ENCODE results near the gene LMF1.

The LMF1 gene

DNA sequence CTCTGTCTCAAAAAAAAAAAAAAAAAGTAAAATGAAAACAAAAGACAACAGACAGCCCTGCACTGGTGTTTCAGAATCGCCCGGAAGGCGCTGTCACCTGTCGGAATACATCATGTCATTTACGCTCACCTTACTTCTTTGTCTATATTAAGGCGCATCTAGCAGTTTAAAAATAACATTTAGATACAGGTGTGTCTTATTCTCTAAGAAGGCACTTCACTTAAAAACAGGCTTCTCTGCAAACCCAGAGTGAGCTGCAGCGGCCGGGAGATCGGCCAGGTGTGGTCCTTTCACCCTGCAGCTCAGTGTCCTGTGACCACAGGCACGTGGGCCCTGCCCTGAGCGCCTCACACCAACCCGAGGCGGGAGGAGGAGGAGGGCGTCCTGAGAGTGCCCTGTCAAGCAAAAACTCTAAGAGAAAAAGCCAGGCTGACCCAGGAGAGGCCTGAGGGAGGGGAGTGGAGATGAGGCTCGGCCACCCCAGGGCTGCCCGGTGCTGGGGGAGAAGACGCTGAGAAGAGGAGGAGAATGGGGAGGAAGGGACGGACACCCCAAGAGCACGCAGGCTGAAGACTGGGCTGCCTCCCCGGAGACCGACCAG is 3.3 kb upstream of the LMF1 start:
- no peak for DNase-seq (ENCODE audit: low read depth)
- H3K4me3 ChIP-seq (ENCODE audit: low read depth, low read length): no peak overlapping the region
- TF ChIP-seq, protein P1, sequence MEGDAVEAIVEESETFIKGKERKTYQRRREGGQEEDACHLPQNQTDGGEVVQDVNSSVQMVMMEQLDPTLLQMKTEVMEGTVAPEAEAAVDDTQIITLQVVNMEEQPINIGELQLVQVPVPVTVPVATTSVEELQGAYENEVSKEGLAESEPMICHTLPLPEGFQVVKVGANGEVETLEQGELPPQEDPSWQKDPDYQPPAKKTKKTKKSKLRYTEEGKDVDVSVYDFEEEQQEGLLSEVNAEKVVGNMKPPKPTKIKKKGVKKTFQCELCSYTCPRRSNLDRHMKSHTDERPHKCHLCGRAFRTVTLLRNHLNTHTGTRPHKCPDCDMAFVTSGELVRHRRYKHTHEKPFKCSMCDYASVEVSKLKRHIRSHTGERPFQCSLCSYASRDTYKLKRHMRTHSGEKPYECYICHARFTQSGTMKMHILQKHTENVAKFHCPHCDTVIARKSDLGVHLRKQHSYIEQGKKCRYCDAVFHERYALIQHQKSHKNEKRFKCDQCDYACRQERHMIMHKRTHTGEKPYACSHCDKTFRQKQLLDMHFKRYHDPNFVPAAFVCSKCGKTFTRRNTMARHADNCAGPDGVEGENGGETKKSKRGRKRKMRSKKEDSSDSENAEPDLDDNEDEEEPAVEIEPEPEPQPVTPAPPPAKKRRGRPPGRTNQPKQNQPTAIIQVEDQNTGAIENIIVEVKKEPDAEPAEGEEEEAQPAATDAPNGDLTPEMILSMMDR (IDR thresholded peaks at IDR 0.05; ENCODE audit: low read depth, low read length): no peak
- TF ChIP-seq, protein P2, sequence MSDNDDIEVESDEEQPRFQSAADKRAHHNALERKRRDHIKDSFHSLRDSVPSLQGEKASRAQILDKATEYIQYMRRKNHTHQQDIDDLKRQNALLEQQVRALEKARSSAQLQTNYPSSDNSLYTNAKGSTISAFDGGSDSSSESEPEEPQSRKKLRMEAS (IDR thresholded peaks at IDR 0.05; ENCODE audit: low read depth, low read length): no peak
- no peak for TF ChIP-seq MYC (IDR thresholded peaks at IDR 0.05; ENCODE audit: low read depth, low read length)
- TF ChIP-seq POLR2A (IDR thresholded peaks at IDR 0.05; ENCODE audit: extremely low read depth, insufficient read length): no peak

DNA sequence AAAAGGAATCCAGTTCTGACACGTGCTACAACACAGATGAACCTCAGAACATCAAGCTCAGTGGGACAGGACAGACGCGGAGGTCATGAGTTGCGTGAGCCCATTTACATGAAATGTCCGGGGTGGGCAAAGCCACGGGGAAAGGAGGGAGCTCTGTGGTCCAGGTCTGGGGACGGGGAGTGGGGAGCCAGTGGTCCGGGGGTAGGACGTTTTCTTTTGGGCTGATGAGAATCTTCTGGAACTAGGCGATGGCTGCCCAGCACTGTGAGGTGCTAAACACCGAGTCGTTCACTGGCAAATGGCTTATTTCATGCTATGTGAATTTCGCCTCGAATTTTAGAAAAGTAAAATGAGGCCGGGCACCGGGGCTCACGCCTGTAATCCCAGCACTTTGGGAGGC is 2.6 kb upstream of the LMF1 start:
- DNase-seq (ENCODE audit: low read depth): no peak
- no peak overlapping the region for H3K4me3 ChIP-seq (ENCODE audit: low read depth, low read length)
- TF ChIP-seq, protein P1 (IDR thresholded peaks at IDR 0.05; ENCODE audit: low read depth, low read length): no peak
- TF ChIP-seq POLR2A (IDR thresholded peaks at IDR 0.05; ENCODE audit: extremely low read depth, insufficient read length): no peak
- TF ChIP-seq, protein P2 (IDR thresholded peaks at IDR 0.05; ENCODE audit: low read depth, low read length): no peak
- no peak for TF ChIP-seq MYC (IDR thresholded peaks at IDR 0.05; ENCODE audit: low read depth, low read length)

DNA sequence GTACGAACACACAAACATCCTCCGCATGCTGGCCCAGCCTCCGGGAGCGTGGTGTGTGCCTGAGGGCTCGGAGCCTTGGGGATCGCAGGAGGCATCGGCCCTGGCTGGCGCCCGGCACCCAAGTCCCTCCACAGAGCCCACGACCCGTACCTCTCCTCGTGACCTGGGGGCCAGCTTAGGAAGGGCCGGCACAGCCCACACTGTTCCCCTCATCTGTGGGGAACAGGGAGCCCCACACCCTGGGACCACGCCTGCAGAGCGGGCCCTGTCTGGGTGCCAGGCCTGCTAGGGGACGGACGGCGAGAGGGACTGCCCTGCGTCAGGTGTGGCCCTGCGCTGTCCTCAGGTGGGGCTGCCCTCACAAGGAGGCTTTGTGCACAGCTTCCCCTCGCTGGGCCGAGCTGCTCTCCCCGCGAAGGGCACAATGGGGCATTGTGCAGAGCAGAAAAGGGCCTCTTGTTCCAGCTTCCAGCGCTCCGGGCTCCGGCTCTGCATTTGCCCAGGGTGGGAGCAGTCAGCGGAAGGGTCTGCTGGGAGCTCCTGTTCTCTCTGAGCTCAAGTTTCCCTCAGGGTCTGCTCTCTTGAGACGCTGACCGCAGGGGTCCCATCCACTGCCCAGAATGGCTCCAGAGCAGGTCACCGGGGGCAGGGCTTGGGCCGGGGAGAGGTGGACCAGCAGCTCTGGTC is 1.7 kb upstream of the LMF1 start:
- TF ChIP-seq, protein P2 (IDR thresholded peaks at IDR 0.05; ENCODE audit: low read depth, low read length): no peak
- TF ChIP-seq, protein P1 (IDR thresholded peaks at IDR 0.05; ENCODE audit: low read depth, low read length): no peak
- TF ChIP-seq POLR2A (IDR thresholded peaks at IDR 0.05; ENCODE audit: extremely low read depth, insufficient read length) (no peak), MYC (IDR thresholded peaks at IDR 0.05; ENCODE audit: low read depth, low read length) (no peak)
- H3K4me3 ChIP-seq (ENCODE audit: low read depth, low read length): no peak overlapping the region
- no peak for DNase-seq (ENCODE audit: low read depth)

DNA sequence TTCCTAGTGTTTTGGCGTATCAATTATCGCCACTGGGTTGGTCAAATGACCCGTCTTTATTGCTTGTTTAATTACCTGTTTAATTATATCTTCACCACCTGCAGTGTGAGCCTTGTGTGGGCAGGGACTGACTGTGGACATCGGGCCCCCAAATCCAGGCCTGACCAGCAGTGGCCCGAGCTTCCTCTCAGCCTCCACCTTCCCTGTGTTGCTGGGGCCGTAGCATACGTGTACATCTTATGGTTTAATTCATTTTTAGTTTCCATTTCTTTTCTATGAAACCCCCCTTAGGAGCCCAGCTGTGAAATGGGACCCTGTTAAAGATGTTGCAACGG is 1.2 kb upstream of the LMF1 start:
- no peak for DNase-seq (ENCODE audit: low read depth)
- TF ChIP-seq, protein P2 (IDR thresholded peaks at IDR 0.05; ENCODE audit: low read depth, low read length): no peak
- TF ChIP-seq POLR2A (IDR thresholded peaks at IDR 0.05; ENCODE audit: extremely low read depth, insufficient read length): no peak
- no peak for TF ChIP-seq MYC (IDR thresholded peaks at IDR 0.05; ENCODE audit: low read depth, low read length)
- TF ChIP-seq, protein P1 (IDR thresholded peaks at IDR 0.05; ENCODE audit: low read depth, low read length): no peak
- no peak overlapping the region for H3K4me3 ChIP-seq (ENCODE audit: low read depth, low read length)

DNA sequence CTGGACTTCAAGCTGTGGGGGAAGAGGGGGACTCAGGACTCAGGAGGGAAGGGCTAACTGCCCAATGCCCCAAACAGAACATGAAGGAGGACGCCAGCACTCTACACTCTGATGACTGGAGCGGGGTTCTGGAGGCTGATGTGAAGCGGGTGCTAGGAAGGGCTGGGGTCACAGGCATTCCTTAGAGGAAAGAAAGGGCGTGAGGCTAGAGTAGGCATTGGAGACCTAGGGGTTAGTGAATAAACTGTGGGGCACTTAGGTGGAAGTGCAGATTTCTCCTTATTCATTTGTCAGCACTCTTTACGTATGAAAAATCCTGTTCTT is 760 bp upstream of the LMF1 start:
- no peak for TF ChIP-seq POLR2A (IDR thresholded peaks at IDR 0.05; ENCODE audit: extremely low read depth, insufficient read length)
- TF ChIP-seq MYC (IDR thresholded peaks at IDR 0.05; ENCODE audit: low read depth, low read length): no peak
- TF ChIP-seq, protein P1 (IDR thresholded peaks at IDR 0.05; ENCODE audit: low read depth, low read length): no peak
- H3K4me3 ChIP-seq (ENCODE audit: low read depth, low read length): no peak overlapping the region
- DNase-seq (ENCODE audit: low read depth): no peak
